DMS114 treated with DMSO at 0.1 percent for 48 hours (cell line): Measurements from ENCODE around the gene LRRN2.
"Not testable (repeated sequence)": the region's sequence is repeated elsewhere in the genome, so short reads cannot be mapped to it uniquely, and the experiment has no call there.

Experiments used
- DNase-seq: peaks from one replicate; lab custom pipeline; 2025; ENCODE audit not compliant: unreplicated experiment; lab: John Stamatoyannopoulos, UW

LRRN2 gene

DNA sequence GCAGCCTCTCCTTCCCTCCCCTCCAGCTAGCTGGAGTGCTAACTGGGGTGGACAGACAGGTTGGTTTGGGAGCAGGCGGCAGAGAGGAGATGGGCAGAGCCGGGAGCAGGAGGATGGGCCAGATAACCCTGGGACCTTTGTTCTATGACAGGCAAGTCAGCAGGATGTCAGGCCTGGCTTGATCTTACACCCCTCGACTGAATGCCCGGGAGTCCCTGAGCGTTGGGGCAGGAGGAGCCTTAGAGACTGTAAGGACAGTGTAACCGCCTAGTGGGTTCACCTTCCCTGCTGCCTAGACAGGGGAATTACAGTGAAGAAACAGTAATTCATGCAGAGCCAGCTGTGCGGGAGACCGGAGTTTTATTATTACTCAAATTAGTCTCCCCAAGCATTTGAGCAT is 109.1 kb downstream of the LRRN2 start:
- no peak for DNase-seq

DNA sequence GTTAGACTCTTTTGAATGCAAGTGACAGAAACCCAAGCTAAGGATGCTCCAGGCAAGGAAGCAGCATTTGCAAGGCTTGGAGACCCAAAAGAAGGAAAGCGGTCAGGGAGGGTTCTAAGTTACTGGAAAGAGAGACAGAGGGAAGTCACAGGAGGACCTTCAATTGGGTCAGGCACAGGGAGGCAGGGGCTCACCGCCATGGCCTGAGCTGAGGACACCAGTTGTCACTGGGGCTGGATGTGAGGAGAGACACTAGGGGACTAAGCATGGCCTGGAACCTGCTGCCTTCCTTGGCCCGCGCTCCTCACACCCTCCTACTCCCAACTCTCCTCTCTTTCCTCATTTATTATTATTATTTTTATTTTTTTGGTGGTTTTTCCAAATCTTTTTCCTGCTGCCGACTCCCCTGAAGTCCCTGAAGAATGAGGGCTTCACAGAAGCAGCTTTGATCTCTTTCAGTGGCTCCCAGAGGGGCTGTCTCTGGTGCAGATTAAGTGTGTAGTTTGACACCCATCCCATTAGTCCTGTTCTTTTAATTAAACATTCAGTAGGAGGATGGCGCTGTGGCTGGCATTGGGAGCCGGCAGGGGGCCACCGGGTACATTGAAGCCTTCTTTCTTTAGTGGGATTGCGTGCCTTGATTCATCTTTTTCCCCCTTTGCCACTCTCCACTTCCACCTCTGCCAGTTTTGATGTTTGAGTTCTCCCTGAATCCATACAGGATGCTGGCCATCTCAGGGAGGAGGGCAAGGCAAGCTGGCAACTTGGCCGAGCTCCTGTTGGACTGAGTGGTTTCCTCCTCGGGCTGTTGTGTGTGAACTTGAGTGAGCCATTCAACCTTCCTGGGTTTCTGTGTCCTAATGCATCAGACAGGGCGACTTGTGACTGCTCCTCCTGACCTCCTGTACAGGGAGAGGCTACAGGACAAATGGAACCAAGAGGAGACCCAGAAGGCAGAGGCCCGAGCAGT is 110.0 kb downstream of the LRRN2 start:
- DNase-seq = no peak

DNA sequence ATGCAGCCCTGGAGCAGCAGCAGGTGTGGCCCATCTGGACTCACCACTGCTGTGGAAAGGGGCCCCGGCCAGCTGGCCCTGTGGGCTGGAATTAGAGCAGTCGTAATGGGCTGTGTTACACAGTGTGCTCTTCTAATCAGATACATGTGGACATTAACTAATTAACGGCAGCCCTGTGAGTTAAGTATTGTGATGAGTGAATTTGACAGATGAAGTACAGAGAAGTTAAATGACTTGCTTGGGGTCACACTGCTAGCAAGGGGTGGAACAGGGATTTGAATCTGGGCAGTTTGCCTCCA is 110.7 kb downstream of the LRRN2 start:
- DNase-seq = no peak

DNA sequence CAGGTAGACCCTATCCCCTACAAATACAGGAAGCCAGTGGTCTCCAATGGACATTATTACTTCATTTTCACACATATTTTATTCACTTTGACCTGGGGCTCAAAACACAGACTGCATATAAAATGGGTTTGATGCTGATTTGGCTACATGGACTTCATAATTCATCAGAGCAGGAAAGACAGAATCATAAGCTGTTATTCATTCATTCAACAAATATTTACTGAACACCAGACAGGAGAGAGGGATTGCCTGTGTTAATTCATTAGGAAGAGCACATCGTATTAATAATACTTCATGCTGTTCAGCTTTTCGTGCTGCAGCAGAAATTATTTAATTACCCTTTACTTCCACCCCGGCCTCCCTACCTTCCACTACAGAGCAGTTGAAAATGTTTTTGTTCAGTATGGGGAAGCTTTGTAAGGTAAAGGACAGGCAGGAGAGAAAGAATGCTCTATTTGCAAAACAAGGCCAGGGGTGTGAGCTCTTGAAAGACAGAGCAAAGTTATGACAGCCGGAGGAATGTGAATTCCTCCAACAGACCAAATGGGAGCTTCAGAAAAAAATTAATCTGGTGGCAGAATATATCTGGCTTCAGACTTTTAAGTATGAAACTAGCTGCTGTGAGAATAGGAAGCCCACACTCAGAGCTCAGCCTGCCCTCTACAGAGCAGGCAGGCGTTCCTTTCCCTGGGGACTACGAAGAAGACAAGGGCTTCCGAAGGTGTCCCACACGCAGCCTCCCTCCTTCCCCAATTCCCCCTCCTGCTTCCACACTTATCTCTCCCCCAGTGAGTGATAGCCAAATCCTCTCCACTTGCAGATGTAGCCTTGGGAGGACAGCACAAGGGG is 111.3 kb downstream of the LRRN2 start:
- no peak for DNase-seq

DNA sequence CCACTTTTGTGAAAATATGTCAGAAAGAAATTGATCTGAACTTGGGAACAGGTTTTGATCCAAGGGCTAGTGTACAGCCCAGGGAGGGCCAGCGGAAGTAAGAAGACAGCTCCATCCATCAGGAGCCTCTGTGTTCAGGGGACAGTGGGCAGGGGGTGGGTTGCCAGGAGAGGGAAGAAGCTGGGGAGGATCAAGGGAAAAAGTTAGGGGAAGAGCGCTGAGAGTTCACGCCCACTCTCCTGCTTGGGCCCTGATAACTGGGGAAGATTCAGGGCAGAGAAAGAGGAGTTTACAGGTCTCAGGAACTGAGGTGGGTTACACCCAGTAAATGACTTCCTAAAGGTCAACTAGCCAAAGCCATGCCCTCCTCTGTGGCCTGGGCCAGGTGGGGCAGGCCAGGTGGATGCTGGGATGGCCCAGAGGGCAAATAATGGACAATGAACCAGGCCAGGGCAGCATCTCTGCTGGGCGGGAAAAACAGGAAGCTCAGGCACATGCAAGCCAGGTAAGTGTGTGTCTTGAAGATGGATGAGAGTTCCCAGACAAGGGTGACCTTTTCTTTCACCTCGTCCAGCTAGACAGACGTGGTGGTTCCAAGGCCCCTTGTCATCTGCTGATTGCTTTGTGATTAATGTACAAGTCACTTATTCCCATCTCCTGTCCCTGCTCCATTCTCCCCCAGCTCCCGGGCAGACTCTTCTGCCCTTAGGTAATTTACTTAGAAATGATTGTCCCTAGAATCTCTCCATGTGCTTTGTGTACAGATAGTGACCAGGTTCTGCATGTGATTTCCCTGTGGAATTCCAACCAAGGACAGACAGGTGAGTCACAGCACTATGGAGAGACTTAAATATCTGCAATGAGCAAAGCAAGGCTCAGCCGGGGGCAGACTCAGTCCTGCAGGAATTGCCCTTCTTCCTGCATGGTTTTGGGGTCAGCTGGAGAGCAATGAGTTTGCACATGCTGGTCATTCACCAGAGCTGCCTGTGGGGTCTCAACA is 112.3 kb downstream of the LRRN2 start:
- no peak for DNase-seq

DNA sequence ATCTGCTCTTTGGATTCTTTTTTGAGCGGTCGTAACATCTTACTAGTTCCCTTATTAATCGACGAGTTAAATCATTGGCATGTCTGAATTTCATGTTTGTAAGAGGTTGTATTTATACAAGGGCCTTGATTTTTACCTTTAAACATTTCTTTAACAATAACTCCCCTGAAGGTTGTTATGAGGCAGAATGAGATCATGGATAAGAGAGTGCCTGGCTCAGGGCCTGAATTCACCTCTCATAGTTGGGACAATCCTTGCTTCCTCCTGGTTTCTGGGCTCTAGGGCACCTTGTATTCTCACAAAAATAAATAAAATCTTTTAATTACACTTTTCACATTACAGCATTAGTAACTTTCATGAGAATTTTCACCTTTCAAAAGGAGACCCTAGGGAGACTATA is 113.9 kb downstream of the LRRN2 start:
- DNase-seq = no peak

DNA sequence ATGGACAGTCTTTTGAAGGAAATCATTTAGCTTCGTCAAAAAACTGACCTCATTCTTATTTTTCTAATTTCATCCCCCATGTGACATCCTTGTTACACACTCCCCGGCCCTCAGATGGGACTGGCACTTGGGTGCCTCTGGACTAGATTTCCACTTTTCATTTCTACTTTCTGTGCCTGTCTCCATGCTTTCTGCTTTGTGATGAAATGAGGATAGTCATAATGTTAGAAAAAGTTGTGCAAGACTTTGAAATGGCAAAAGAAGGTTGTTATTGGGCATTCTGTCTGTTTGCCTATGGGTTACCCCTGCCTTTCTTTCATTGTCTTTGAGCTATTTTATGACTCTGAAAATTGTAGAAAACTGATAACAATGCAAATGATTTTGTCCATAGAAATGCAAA is 114.4 kb downstream of the LRRN2 start:
- DNase-seq = no peak

DNA sequence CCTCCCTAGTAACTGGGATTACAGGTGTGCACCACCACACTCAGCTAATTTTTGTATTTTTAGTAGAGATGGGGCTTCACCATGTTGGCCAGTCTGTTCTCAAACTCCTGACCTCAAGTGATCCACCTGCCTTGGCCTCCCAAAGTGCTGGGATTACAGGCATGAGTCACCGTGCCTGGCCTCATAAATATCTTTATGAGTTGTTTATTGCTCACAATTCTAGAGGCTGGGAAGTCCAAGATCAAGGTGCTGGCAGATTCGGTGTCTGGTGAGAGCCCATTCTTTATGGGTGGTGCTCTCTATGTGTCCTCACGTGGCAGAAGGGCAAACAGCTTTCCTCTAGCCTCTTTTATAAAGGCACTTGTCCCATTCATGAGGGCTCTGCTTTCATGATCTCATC is 115.5 kb downstream of the LRRN2 start:
- DNase-seq = not testable (repeated sequence)

DNA sequence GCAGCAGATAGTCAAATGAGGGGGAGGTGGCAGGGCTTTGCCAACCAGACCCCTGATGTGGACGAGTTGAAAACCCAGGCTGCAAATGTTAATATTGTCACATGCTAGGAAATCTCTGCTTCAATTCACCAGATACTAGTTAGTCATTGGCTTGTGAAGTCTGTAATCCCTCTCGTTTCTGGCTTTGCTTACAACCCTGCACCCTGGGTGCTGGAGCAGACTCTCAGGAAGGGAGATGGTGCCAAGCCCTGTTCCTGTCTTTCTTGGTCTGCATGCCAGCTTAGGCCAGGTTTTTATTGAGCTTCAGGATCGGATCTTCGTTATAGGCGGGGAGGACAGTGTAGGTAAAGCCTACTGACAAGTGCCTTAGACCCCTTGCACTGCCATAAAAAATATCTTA is 116.1 kb downstream of the LRRN2 start:
- DNase-seq = no peak

DNA sequence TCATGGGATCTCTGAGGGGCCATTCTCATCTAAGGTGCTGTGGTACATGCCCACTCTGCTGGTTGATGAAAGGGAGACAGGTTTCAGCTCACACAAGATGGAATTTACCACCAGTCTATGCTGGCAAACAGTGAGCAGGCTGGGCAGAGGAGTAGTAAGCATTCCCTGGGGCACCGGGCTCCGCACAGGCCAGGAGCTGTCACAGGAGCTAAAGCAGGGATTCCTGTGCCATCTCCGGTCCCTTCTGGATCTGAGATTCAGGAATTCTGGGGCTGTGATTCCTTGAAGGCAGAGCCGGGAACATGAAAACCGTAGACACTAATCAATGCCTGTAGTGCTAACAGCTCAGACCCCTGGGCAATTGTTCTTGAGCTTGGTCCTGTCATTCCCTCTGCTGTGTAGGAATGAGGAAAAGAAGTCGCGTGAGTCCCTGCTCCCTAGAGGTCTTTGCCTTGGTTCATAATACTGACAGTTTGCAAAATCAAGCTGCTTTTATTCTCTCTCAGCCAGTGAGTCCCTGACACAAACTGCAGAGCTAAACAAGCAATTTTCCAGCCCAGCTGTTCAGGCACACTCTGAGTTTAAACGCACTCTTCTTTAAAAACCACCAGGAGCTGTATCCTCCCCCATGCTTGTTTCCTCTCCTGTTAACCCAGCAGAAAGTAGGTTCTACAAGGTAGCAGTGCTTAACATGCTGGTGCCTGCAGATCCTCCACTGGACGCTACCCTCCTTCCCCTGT is 116.8 kb downstream of the LRRN2 start:
- no peak for DNase-seq
